ENCODE results near the gene VPS11. TPM values are rescaled to one million over a fixed set of nuclear protein-coding genes. Genes with fewer than 3 reads are reported as not detected.

Gene VPS11
- polyA plus RNA-seq, 1 donor, result 24.6 TPM

DNA sequence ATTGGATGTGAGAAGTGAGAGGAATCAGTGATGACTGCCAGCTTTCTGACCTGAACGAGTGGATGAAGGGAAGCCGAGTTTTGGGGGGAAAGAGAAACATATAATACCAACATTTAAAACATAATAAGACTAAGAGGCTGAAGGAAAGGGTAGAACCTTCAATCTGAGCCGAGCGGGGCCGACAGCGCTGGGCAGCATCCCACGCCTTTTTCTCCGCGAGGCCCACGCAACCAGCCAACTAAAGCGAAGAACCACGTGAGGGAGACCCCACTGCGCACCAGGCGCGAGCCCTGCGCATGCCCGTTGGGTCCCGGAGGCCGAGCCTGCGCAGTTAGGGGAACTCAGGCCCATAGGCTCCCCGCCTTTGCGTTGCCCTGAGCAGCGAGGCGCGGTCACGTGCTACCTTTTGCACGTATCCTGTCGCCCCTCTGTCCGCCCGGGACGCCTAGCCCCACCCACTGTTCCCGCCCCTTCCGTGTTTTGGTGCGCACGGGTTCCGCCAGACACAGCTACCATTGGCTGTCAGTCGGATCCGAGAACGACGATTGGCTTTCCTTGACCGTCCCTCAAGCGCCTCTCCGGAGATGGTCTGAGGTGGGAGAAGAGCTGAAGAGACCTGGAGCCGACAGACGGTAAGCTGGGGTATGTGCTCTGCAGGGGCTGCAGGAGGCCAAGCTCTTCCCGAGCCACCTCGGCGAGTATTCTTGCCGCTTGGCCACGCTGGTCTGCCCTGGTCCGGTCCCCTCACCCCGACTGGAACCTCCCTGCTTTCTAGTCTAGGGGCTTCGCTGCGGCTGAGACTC lies 53.6 kb downstream of the VPS11 start, which contains the start of gene HINFP:
Gene HINFP (plus strand): TSS at position 573 of the 803 bp plus-strand sequence. CDS start 5,365 bp downstream, outside the sequence.
- DNase-seq (ENCODE audit: low read depth), result peak; percentile 97

GRCh38 chr11:119121811-119122124 lies 54.1 kb downstream of the VPS11 start:
- no peak for DNase-seq (ENCODE audit: low read depth)

- no peak for DNase-seq (ENCODE audit: low read depth)
These were observed 58.2 kb downstream of the VPS11 start for GRCh38 chr11:119125821-119126220.

- no peak for DNase-seq (ENCODE audit: low read depth)
These were observed 59.2 kb downstream of the VPS11 start for GRCh38 chr11:119126675-119127268.

- no peak for DNase-seq (ENCODE audit: low read depth)
These were observed 63.0 kb downstream of the VPS11 start for GRCh38 chr11:119130662-119131061.

Other genes starting within 250 kb of the VPS11 start
- not detected for gene CXCR5, start 183.9 kb upstream of the VPS11 start, polyA plus RNA-seq (ENCODE audit: insufficient read length)
- gene BCL9L, start 141.9 kb upstream of the VPS11 start, polyA plus RNA-seq (ENCODE audit: insufficient read length), result 74.4 TPM
- 1.3 TPM for gene UPK2, start 111.5 kb upstream of the VPS11 start, polyA plus RNA-seq (ENCODE audit: insufficient read length)
- 0.11 TPM for gene FOXR1, start 96.1 kb upstream of the VPS11 start, polyA plus RNA-seq (ENCODE audit: insufficient read length)
- gene CENATAC, start 69.7 kb upstream of the VPS11 start, polyA plus RNA-seq (ENCODE audit: insufficient read length), result 18.5 TPM
- 1,746 TPM for gene RPS25, start 49.5 kb upstream of the VPS11 start, polyA plus RNA-seq (ENCODE audit: insufficient read length)
- gene TRAPPC4, start 49.1 kb upstream of the VPS11 start, polyA plus RNA-seq (ENCODE audit: insufficient read length), result 41.5 TPM
- gene SLC37A4, start 36.9 kb upstream of the VPS11 start, polyA plus RNA-seq (ENCODE audit: insufficient read length), result 11.7 TPM
- gene HYOU1, start 10.6 kb upstream of the VPS11 start, polyA plus RNA-seq (ENCODE audit: insufficient read length), result 31.3 TPM
- gene HMBS, start 17.1 kb downstream of the VPS11 start, polyA plus RNA-seq (ENCODE audit: insufficient read length), result 22.3 TPM
- 26.3 TPM for gene DPAGT1, start 34.0 kb downstream of the VPS11 start, polyA plus RNA-seq (ENCODE audit: insufficient read length)
- 6.5 TPM for gene C2CD2L, start 39.5 kb downstream of the VPS11 start, polyA plus RNA-seq (ENCODE audit: insufficient read length)
- 20.2 TPM for gene HINFP, start 53.8 kb downstream of the VPS11 start, polyA plus RNA-seq (ENCODE audit: insufficient read length)
- gene ABCG4, start 81.2 kb downstream of the VPS11 start, polyA plus RNA-seq (ENCODE audit: insufficient read length), result 0.14 TPM
- 11.6 TPM for gene NLRX1, start 100.9 kb downstream of the VPS11 start, polyA plus RNA-seq (ENCODE audit: insufficient read length)
- 0.19 TPM for gene NHERF4, start 117.7 kb downstream of the VPS11 start, polyA plus RNA-seq (ENCODE audit: insufficient read length)
- 11.4 TPM for gene CBL, start 138.5 kb downstream of the VPS11 start, polyA plus RNA-seq (ENCODE audit: insufficient read length)
- 223 TPM for gene MCAM, start 249.3 kb downstream of the VPS11 start, polyA plus RNA-seq (ENCODE audit: insufficient read length)

Measured in forelimb muscle (tissue), 1 donor.